ENCODE results near the gene TTF1.

- TF ChIP-seq CTCF (IDR thresholded peaks at IDR 0.05) (no peak), EZH2 (IDR thresholded peaks at IDR 0.05) (no peak)
Observed at GRCh38 chr9:132413926-132414325, 7.3 kb upstream of the TTF1 start.

Data from neural progenitor cell (in vitro differentiated cells).